Liver (tissue), 9 donors: ENCODE results near the gene FBXO44. TPM values are rescaled to one million over a fixed set of nuclear protein-coding genes. Genes with fewer than 3 reads are reported as not detected.

Experiments used
- DNase-seq: peaks from one replicate; pipeline ENCODE4 v3.0.0-alpha.2; 2017; ENCODE audit warnings: low spot score
- H3K27ac ChIP-seq, 2 donors: one replicate each; pipeline ENCODE4 v1.7.0; 2013; ENCODE audit warnings: inconsistent platforms in 2 of 2, low read length in 2 of 2, control low read depth in 1 of 2, low read depth in 1 of 2, mild to moderate bottlenecking in 1 of 2
- H3K27me3 ChIP-seq, 4 donors: one replicate each; pipeline versions ENCODE4 v1.6.1 to v1.7.0; 2013; ENCODE audit warnings: low read length in 3 of 4, inconsistent platforms in 1 of 4, mild to moderate bottlenecking in 1 of 4, moderate library complexity in 1 of 4; ENCODE audit not compliant: control insufficient read depth in 4 of 4, insufficient read depth in 4 of 4
- H3K36me3 ChIP-seq, 4 donors: one replicate each; pipeline versions ENCODE4 v1.6.1 to v1.7.0; 2013; ENCODE audit warnings: low read length in 3 of 4, mild to moderate bottlenecking in 3 of 4, low read depth in 1 of 4, moderate library complexity in 1 of 4; ENCODE audit not compliant: control insufficient read depth in 4 of 4, insufficient read depth in 3 of 4
- H3K4me1 ChIP-seq, 4 donors: one replicate each; pipeline versions ENCODE4 v1.6.1 to v1.7.0; 2013; ENCODE audit warnings: low read length in 3 of 4, mild to moderate bottlenecking in 3 of 4, moderate library complexity in 1 of 4; ENCODE audit not compliant: control insufficient read depth in 4 of 4, insufficient read depth in 4 of 4
- H3K4me3 ChIP-seq, 3 donors: one replicate each; pipeline versions ENCODE4 v1.6.1 to v1.7.0; 2013; ENCODE audit warnings: low read length in 3 of 3, control low read depth in 1 of 3, low read depth in 1 of 3, mild to moderate bottlenecking in 1 of 3
- H3K9ac ChIP-seq, 2 donors: one replicate each; pipeline ENCODE4 v1.7.0; 2013; ENCODE audit warnings: low read length in 2 of 2, mild to moderate bottlenecking in 2 of 2, moderate library complexity in 2 of 2, control low read depth in 1 of 2, low read depth in 1 of 2
- H3K9me3 ChIP-seq, 4 donors: one replicate each; pipeline versions ENCODE4 v1.6.1 to v1.7.0; 2013; ENCODE audit warnings: low read length in 3 of 4; ENCODE audit not compliant: control insufficient read depth in 4 of 4
- FOXA2 ChIP-seq: IDR thresholded peaks from 2 replicates; pipeline ENCODE4 v1.6.1; 2016; ENCODE audit warnings: antibody characterized with exemption
- GABPA ChIP-seq, 2 donors: IDR thresholded peaks in 1 of 2; conservative IDR thresholded peaks in 1 of 2; 2 replicates each; pipeline ENCODE4 v1.6.1; 2016; ENCODE audit warnings: antibody characterized with exemption in 2 of 2, mild to moderate bottlenecking in 1 of 2, moderate library complexity in 1 of 2
- JUND ChIP-seq, 2 donors: IDR thresholded peaks; 2 replicates each; pipeline ENCODE4 v1.6.1; 2016; ENCODE audit warnings: antibody characterized with exemption in 2 of 2
- MAX ChIP-seq: IDR thresholded peaks from 2 replicates; pipeline ENCODE4 v1.6.1; 2016; ENCODE audit warnings: antibody characterized with exemption
- NR2F2 ChIP-seq: IDR thresholded peaks from 2 replicates; pipeline ENCODE4 v1.6.1; 2016; ENCODE audit warnings: antibody characterized with exemption
- TAF1 ChIP-seq: conservative IDR thresholded peaks from 2 replicates; pipeline ENCODE4 v1.6.1; 2016; ENCODE audit warnings: antibody characterized with exemption, mild to moderate bottlenecking
- YY1 ChIP-seq: IDR thresholded peaks from 2 replicates; pipeline ENCODE4 v1.6.1; 2016; ENCODE audit warnings: antibody characterized with exemption, mild to moderate bottlenecking
- ZBTB33 ChIP-seq: IDR thresholded peaks from 2 replicates; pipeline ENCODE4 v1.6.1; 2016; ENCODE audit warnings: antibody characterized with exemption
- WGBS: extraction: QIAGEN DNeasy Blood & Tissue Kit; methylation state at CpG from one replicate; pipeline ENCODE4 v1.1.7; 2013; 5-methylcytosine and 5-hydroxymethylcytosine counted together
- polyA plus RNA-seq, 2 donors: library from polyadenylated mRNA; stranded (reverse) in 1 of 2; unstranded in 1 of 2; fragments of 200-250 nt in 1 of 2; fragments of >200 nt in 1 of 2; fragmentation: Nextera tagmentation in 1 of 2; extraction: Ambion mirVana in 1 of 2; gene quantifications; one replicate each; pipeline versions ENCODE4 v1.2.1 to v1.2.3, GENCODE V29; 2013 to 2015
- total RNA-seq, 2 donors: library from RNA; depleted of rRNA; stranded (reverse); fragments of >200 nt; gene quantifications; one replicate each; pipeline ENCODE4 v1.2.3, GENCODE V29; 2014
- donor health status: healthy.
- donor health status: healthy.
- donor health status: healthy.
- donor health status: healthy.
- donor health status: healthy.

Gene FBXO44
- total and polyA plus RNA-seq, 4 donors: 3.6 to 13.2 (median 6.8) TPM

DNA sequence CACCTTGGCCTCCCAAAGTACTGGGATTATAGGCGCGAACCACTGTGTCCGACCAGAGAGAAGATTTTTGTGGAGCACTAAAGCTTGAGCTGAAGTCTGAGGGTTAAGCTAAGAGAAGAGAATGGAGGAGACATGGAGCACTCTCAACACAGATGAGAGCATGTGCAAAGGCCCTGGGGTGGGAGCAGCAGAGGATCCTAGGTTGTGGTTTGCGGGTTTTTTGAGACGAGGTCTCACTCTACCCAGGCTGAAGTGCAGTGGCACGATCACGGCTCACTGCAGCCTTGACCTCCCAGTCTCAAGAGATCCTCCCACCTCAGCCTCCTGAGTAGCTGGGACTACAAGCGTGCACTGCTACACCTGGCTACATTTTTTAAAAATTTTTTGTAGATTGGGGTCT, 31.0 kb upstream of the FBXO44 start:
- TF ChIP-seq MAX (no peak), FOXA2 (no peak)
- Histone ChIP-seq H3K4me1 (no peaks in the 10 kb centered on the region), H3K36me3 (no peaks in the 10 kb centered on the region), H3K27ac (no peak overlapping the region), H3K27me3 (no peaks in the 10 kb centered on the region), H3K9me3 (no peaks in the 10 kb centered on the region), H3K4me3 (no peak overlapping the region), H3K9ac (no peak overlapping the region)
- DNase-seq: no peak
- 78% methylated on average over 8 of the region's 8 CpGs for WGBS

DNA sequence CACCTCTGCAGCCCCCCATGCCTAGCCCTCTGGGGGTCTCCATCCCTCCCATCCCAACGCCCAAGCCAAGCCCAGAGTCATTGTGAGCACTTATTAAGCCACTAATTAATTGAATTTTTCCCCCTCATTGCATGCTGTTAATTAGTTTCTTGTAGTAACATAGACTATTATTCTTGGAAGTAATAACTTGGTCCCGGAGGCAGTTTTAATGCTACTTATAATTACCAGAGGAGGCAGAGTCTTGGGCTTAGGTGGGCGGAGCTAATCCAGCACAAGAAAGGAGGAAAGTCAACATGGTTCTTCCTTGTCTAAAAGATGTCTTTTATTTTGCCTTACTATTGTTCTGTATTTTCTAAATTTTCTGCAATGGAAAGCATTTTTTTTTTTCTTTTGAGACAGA, 28.1 kb upstream of the FBXO44 start:
- no peak for DNase-seq

GRCh38 chr1:11628767-11629166, 25.9 kb upstream of the FBXO44 start:
- no peak overlapping the region for H3K27ac ChIP-seq

More for the DNA sequence above, 28.1 kb upstream of the FBXO44 start:
- 66% methylated on average over 3 of the region's 3 CpGs for WGBS
- Histone ChIP-seq H3K4me1 (no peaks in the 10 kb centered on the region), H3K27ac (no peak overlapping the region), H3K4me3 (no peak overlapping the region), H3K27me3 (peaks cover 0 to 2% (median 0%) of the 10 kb centered on the region in 4 donors), H3K9ac (no peak overlapping the region), H3K36me3 (no peaks in the 10 kb centered on the region), H3K9me3 (no peaks in the 10 kb centered on the region)
- TF ChIP-seq TAF1: no peak
- no peak for TF ChIP-seq NR2F2
- no peak for TF ChIP-seq YY1
- no peak for TF ChIP-seq JUND (IDR thresholded peaks at IDR 0.05)

More at GRCh38 chr1:11628767-11629166, 25.9 kb upstream of the FBXO44 start:
- H3K36me3 ChIP-seq: no peaks in the 10 kb centered on the region
- H3K9ac ChIP-seq: no peak overlapping the region
- TF ChIP-seq GABPA (IDR thresholded peaks at IDR 0.05 in 1 of 2, conservative IDR thresholded peaks at IDR 0.05 in 1 of 2) (no peak), JUND (IDR thresholded peaks at IDR 0.05) (no peak), ZBTB33 (no peak), MAX (no peak), YY1 (no peak), NR2F2 (no peak)
- H3K9me3 ChIP-seq: no peaks in the 10 kb centered on the region
- 92% methylated on average over 7 of the region's 7 CpGs for WGBS
- DNase-seq: no peak
- H3K4me1 ChIP-seq: no peaks in the 10 kb centered on the region
- peaks cover 0 to 2% (median 0%) of the 10 kb centered on the region in 4 donors for H3K27me3 ChIP-seq
- no peak overlapping the region for H3K4me3 ChIP-seq
